ENCODE measurements around the gene MRGPRX3. TPM values are rescaled to one million over a fixed set of nuclear protein-coding genes. Genes with fewer than 3 reads are reported as not detected.

The MRGPRX3 gene
- total and polyA plus RNA-seq, 4 experiments from 2014 or later: not detected

Other genes starting within 250 kb of the MRGPRX3 start
- 10 to 100 TPM; 46.2 to 54.1 TPM for gene SERGEF, start 119.5 kb upstream of the MRGPRX3 start, total RNA-seq
- gene SERGEF, start 119.5 kb upstream of the MRGPRX3 start, polyA plus RNA-seq: 10 to 100 TPM; 73.3 to 82.7 TPM
- gene TPH1, start 86.3 kb upstream of the MRGPRX3 start, total RNA-seq: 1 to 10 TPM; 1.0 to 1.3 TPM
- gene TPH1, start 86.3 kb upstream of the MRGPRX3 start, polyA plus RNA-seq: not detected
- 10 to 100 TPM; 18.4 to 21.2 TPM for gene SAAL1, start 26.5 kb upstream of the MRGPRX3 start, total RNA-seq
- 10 to 100 TPM; 12.5 to 17.2 TPM for gene SAAL1, start 26.5 kb upstream of the MRGPRX3 start, polyA plus RNA-seq
- gene MRGPRX4, start 40.3 kb downstream of the MRGPRX3 start, total RNA-seq: not detected
- gene MRGPRX4, start 40.3 kb downstream of the MRGPRX3 start, polyA plus RNA-seq: not detected
- not detected for gene SAA4, start 104.2 kb downstream of the MRGPRX3 start, total RNA-seq
- gene SAA4, start 104.2 kb downstream of the MRGPRX3 start, polyA plus RNA-seq: not detected
- not detected for gene SAA2, start 116.1 kb downstream of the MRGPRX3 start, total RNA-seq
- gene SAA2, start 116.1 kb downstream of the MRGPRX3 start, polyA plus RNA-seq: not detected
- not detected for gene SAA1, start 133.7 kb downstream of the MRGPRX3 start, total RNA-seq
- not detected for gene SAA1, start 133.7 kb downstream of the MRGPRX3 start, polyA plus RNA-seq
- gene HPS5, start 189.6 kb downstream of the MRGPRX3 start, total RNA-seq: 10 to 100 TPM; 22.1 to 23.7 TPM
- 10 to 100 TPM; 14.2 to 15.1 TPM for gene HPS5, start 189.6 kb downstream of the MRGPRX3 start, polyA plus RNA-seq
- 10 to 100 TPM; 60.1 to 61.6 TPM for gene GTF2H1, start 190.0 kb downstream of the MRGPRX3 start, total RNA-seq
- gene GTF2H1, start 190.0 kb downstream of the MRGPRX3 start, polyA plus RNA-seq: 10 to 100 TPM; 31.8 to 41.6 TPM

Measured in CD4-positive, alpha-beta memory T cell (primary cell).